Peyer's patch (tissue), 4 donors: ENCODE data around the gene RANGAP1.

ENCODE experiments used
- POLR2A ChIP-seq, 2 donors: fragments of 450-650 bp; IDR thresholded peaks; one replicate each; pipeline ENCODE4 v1.5.1; 2017; ENCODE audit warnings: antibody characterized with exemption in 2 of 2, mild to moderate bottlenecking in 2 of 2, moderate library complexity in 2 of 2
- TF ChIP-seq, protein P1 (sequence below), 6 experiments: fragments of 450-650 bp in 4 of 6; fragments of 200-600 bp in 2 of 6; sonication (generic) in 1 of 6; IDR thresholded peaks; one replicate each; pipeline ENCODE4 v1.5.1; 2017 to 2019; ENCODE audit warnings: antibody characterized with exemption in 6 of 6, mild to moderate bottlenecking in 3 of 6, moderate library complexity in 1 of 6

DNA sequence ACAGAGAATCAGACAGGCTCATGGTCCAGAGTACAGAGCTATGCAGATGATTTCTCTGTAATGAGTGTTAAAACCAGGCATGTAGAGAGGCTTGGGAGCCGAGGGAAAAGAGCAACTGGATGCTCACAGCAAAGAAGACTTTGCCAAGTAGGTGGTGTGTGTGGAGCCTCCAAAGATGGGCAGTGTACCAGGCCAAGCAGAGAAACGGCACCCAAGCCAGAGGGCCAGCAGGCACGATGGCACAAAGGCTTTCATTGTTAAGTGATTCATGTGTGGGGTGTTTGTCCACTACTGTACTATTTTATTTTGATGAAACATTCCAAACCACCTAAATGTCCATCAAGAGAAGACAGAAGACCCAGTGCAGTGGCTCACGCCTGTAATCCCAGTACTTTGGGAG is 11.1 kb downstream of the RANGAP1 start:
- no peak for TF ChIP-seq POLR2A (IDR thresholded peaks at IDR 0.05)
- TF ChIP-seq, protein P1, sequence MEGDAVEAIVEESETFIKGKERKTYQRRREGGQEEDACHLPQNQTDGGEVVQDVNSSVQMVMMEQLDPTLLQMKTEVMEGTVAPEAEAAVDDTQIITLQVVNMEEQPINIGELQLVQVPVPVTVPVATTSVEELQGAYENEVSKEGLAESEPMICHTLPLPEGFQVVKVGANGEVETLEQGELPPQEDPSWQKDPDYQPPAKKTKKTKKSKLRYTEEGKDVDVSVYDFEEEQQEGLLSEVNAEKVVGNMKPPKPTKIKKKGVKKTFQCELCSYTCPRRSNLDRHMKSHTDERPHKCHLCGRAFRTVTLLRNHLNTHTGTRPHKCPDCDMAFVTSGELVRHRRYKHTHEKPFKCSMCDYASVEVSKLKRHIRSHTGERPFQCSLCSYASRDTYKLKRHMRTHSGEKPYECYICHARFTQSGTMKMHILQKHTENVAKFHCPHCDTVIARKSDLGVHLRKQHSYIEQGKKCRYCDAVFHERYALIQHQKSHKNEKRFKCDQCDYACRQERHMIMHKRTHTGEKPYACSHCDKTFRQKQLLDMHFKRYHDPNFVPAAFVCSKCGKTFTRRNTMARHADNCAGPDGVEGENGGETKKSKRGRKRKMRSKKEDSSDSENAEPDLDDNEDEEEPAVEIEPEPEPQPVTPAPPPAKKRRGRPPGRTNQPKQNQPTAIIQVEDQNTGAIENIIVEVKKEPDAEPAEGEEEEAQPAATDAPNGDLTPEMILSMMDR (IDR thresholded peaks at IDR 0.05): no peak
